Gastroesophageal sphincter (tissue), 4 donors: ENCODE results near the gene NPPA. TPM values are rescaled to one million over a fixed set of nuclear protein-coding genes. Genes with fewer than 3 reads are reported as not detected.

Experiments used
- ATAC-seq: fragments of 150-250 bp; one replicate; pipeline ENCODE4 v1.9.1; 2016; ENCODE audit warnings: mild to moderate bottlenecking, moderate library complexity
- H3K27ac ChIP-seq, 4 donors: fragments of 200-600 bp; sonication (generic) in 3 of 4; 1 replicate in 3 of 4; 2 replicates in 1 of 4; pipeline ENCODE4 v1.5.1; 2016 to 2019
- H3K27me3 ChIP-seq: fragments of 200-600 bp; sonication (generic); one replicate; pipeline ENCODE4 v1.5.1; 2019
- H3K36me3 ChIP-seq, 2 donors: fragments of 200-600 bp; sonication (generic); one replicate each; pipeline ENCODE4 v1.5.1; 2019; ENCODE audit warnings: control low read depth in 1 of 2
- H3K4me1 ChIP-seq, 3 donors: fragments of 200-600 bp; sonication (generic); 1 replicate in 2 of 3; 2 replicates in 1 of 3; pipeline ENCODE4 v1.5.1; 2016 to 2019; ENCODE audit warnings: control low read depth in 2 of 3
- H3K4me3 ChIP-seq, 2 donors: fragments of 200-600 bp; sonication (generic); one replicate each; pipeline ENCODE4 v1.5.1; 2019; ENCODE audit warnings: mild to moderate bottlenecking in 1 of 2, moderate library complexity in 1 of 2
- H3K9me3 ChIP-seq, 3 donors: fragments of 200-600 bp; sonication (generic); one replicate each; pipeline ENCODE4 v1.5.1; 2017 to 2019; ENCODE audit warnings: control low read depth in 2 of 3
- EP300 ChIP-seq: sonication (generic); formaldehyde crosslinking; IDR thresholded peaks from one replicate; pipeline ENCODE4 v1.6.1; 2017; ENCODE audit warnings: antibody characterized with exemption, mild to moderate bottlenecking
- POLR2A ChIP-seq, 2 donors: fragments of 450-650 bp; IDR thresholded peaks; one replicate each; pipeline ENCODE4 v1.6.1; 2017; ENCODE audit warnings: antibody characterized with exemption in 2 of 2, mild to moderate bottlenecking in 2 of 2, moderate library complexity in 1 of 2
- POLR2AphosphoS5 ChIP-seq: sonication (generic); formaldehyde crosslinking; IDR thresholded peaks from one replicate; pipeline ENCODE4 v1.6.1; 2017; ENCODE audit warnings: antibody characterized with exemption
- WGBS, 2 donors: methylation state at CpG; one replicate each; pipeline ENCODE4 v1.1.5; 2018; ENCODE audit warnings: low coverage in 1 of 2; 5-methylcytosine and 5-hydroxymethylcytosine counted together
- total RNA-seq, 4 donors: library from RNA; depleted of rRNA; stranded (reverse); fragments of >200 nt; gene quantifications; one replicate each; pipeline ENCODE4 v1.1.0, GENCODE V29; 2016
- TF ChIP-seq, protein P1 (sequence below), 4 experiments: fragments of 200-600 bp in 2 of 4; fragments of 450-650 bp in 2 of 4; sonication (generic) in 1 of 4; IDR thresholded peaks; one replicate each; pipeline ENCODE4 v1.5.1; 2017 to 2019; ENCODE audit warnings: antibody characterized with exemption in 4 of 4, mild to moderate bottlenecking in 2 of 4, moderate library complexity in 2 of 4

The NPPA gene
- total RNA-seq, 4 donors from 2014 or later = 0.93 TPM; not detected in 3

DNA sequence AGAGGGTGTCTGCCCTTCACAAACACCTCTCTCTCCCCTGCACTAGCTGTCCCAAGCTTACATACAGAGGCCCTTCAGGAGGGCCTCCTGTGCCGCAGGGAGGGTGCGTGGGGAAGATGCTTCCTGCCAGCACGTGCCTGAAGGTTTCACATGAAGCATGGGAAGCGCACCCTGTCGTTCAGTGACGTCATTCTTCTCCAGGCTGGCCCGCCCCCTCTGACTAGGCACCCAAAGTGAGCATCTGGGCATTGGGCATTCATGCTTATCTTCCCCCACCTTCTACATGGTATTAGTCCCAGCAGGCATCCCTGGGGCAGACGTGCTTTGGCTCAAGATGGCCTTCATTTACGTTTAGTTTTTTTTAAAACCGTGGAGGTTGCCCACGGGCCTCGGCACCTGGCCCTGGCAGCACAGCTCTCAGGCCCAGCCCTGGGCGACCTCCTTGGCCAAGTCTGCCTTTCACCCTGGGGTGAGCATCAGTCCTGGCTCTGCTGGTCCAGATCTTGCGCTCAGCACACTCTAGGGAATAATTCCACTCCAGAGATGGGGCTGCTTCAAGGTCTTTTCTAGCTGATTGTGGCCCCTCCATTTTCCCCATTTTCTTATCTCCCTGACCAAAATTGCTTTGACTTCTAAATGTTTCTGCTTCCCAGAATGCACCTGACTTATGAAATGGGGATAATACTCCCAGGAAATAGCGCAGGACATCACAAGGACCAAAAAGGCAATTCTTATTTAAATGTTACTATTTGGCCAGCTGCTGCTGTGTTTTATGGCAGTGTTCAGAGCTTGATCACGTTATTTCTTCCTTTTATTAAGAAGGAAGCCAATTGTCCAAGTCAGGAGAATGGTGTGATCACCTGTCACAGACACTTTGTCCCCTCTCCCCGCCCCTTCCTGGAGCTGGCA, 6.1 kb downstream of the NPPA start:
- no peaks in the 10 kb centered on the region for H3K27me3 ChIP-seq
- no peak overlapping the region for H3K4me3 ChIP-seq
- no peak for TF ChIP-seq POLR2AphosphoS5
- TF ChIP-seq, protein P1, sequence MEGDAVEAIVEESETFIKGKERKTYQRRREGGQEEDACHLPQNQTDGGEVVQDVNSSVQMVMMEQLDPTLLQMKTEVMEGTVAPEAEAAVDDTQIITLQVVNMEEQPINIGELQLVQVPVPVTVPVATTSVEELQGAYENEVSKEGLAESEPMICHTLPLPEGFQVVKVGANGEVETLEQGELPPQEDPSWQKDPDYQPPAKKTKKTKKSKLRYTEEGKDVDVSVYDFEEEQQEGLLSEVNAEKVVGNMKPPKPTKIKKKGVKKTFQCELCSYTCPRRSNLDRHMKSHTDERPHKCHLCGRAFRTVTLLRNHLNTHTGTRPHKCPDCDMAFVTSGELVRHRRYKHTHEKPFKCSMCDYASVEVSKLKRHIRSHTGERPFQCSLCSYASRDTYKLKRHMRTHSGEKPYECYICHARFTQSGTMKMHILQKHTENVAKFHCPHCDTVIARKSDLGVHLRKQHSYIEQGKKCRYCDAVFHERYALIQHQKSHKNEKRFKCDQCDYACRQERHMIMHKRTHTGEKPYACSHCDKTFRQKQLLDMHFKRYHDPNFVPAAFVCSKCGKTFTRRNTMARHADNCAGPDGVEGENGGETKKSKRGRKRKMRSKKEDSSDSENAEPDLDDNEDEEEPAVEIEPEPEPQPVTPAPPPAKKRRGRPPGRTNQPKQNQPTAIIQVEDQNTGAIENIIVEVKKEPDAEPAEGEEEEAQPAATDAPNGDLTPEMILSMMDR (IDR thresholded peaks at IDR 0.05) = no peak
- no peak for TF ChIP-seq EP300
- no peak for TF ChIP-seq POLR2A (IDR thresholded peaks at IDR 0.05)
- 62 to 71% methylated on average over 5 to 16 of the region's 17 CpGs for WGBS, 2 donors
- no peak overlapping the region for H3K27ac ChIP-seq
- ATAC-seq = no peak
- peaks cover 0 to 97% of the 10 kb centered on the region in 2 donors for H3K36me3 ChIP-seq
- H3K9me3 ChIP-seq = no peaks in the 10 kb centered on the region
- H3K4me1 ChIP-seq = peaks cover 0 to 6% (median 0%) of the 10 kb centered on the region in 3 donors

DNA sequence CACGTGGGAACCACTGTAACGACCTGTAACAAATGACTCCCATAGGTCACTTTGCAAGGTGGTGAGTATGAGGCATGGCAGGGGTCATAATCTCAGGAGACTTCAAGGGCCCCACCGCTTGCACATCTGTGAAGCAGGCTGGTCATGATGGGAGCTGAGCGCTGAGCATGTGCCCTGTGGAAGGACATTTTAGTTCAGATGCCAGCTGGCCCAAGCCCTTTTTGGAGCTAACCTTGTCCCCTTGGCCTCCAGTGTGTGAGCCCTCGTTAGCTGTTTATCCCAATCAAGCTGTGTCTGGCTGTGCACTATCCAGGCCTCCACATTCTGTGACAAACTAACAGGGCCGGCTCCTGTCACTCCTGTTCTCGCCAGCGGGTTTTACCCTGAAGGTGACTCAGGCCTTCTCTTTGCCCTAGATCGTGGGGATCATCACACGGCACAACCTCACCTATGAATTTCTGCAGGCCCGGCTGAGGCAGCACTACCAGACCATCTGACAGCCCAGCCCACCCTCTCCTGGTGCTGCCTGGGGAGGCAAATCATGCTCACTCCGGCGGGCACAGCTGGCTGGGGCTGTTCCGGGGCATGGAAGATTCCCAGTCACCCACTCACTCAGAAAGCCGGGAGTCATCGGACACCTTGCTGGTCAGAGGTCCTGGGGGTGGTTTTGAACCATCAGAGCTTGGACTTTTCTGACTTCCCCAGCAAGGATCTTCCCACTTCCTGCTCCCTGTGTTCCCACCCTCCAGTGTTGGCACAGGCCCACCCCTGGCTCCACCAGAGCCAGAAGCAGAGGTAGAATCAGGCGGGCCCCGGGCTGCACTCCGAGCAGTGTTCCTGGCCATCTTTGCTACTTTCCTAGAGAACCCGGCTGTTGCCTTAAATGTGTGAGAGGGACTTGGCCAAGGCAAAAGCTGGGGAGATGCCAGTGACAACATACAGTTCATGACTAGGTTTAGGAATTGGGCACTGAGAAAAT, 7.6 kb downstream of the NPPA start:
- ATAC-seq = no peak
- H3K9me3 ChIP-seq = no peaks in the 10 kb centered on the region
- 77 to 82% methylated on average over 2 to 6 of the region's 20 CpGs for WGBS, 2 donors
- peaks cover 0 to 100% of the 10 kb centered on the region in 2 donors for H3K36me3 ChIP-seq
- TF ChIP-seq POLR2A (IDR thresholded peaks at IDR 0.05) (no peak), POLR2AphosphoS5 (no peak), EP300 (no peak)
- TF ChIP-seq, protein P1 (IDR thresholded peaks at IDR 0.05) = no peak
- no peaks in the 10 kb centered on the region for H3K27me3 ChIP-seq
- H3K4me3 ChIP-seq = no peak overlapping the region
- H3K27ac ChIP-seq = no peak overlapping the region
- peaks cover 0 to 6% (median 0%) of the 10 kb centered on the region in 3 donors for H3K4me1 ChIP-seq

GRCh38 chr1:11838349-11839272, 9.0 kb downstream of the NPPA start:
- H3K27me3 ChIP-seq = no peaks in the 10 kb centered on the region
- TF ChIP-seq EP300 (no peak), POLR2AphosphoS5 (no peak), POLR2A (IDR thresholded peaks at IDR 0.05) (no peak)
- TF ChIP-seq, protein P1 (IDR thresholded peaks at IDR 0.05) = peak in 3 of 4 experiments; percentile 88 to 99 (median 92)
- no peak overlapping the region for H3K4me3 ChIP-seq
- H3K27ac ChIP-seq = no peak overlapping the region
- 31 to 50% methylated on average over 6 to 14 of the region's 40 CpGs for WGBS, 2 donors
- H3K9me3 ChIP-seq = no peaks in the 10 kb centered on the region
- peaks cover 0 to 6% (median 0%) of the 10 kb centered on the region in 3 donors for H3K4me1 ChIP-seq
- peak; percentile 78 for ATAC-seq
- H3K36me3 ChIP-seq = peaks cover 0 to 100% of the 10 kb centered on the region in 2 donors

DNA sequence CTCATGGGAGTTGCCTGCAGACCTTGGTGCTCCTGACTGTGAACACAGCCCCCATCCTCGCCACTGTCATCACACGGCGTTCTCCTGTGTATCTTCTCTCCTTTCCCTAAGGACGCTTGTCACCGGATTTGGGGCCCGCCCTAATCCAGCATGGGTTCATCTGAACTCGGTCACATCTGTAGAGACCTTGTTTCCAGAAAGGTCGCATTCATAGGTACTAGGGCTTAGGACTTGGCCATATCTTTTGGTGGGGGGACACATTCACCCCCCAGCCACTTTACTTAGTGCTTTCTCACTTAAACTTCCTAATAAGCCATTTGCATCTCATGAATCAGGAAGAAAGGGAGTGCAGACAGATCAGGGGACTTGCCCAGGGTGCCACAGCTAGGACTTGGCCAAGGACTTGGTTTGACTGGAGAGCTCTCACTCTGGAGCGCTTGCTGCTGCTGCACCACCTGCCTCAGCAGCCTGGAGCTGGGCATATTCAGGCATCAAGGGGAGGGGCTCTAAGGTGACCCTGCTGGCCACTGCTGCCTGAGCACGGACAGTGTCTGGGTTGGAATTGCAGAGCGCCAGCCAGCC, 9.7 kb downstream of the NPPA start:
- Histone ChIP-seq H3K9me3 (no peaks in the 10 kb centered on the region), H3K4me1 (peaks cover 0 to 6% (median 0%) of the 10 kb centered on the region in 3 donors), H3K36me3 (peaks cover 0 to 100% of the 10 kb centered on the region in 2 donors), H3K4me3 (no peak overlapping the region), H3K27ac (no peak overlapping the region), H3K27me3 (no peaks in the 10 kb centered on the region)
- 67 to 82% methylated on average over 6 to 8 of the region's 11 CpGs for WGBS, 2 donors
- TF ChIP-seq, protein P1 (IDR thresholded peaks at IDR 0.05) = no peak
- TF ChIP-seq POLR2A (IDR thresholded peaks at IDR 0.05) (no peak), EP300 (no peak), POLR2AphosphoS5 (no peak)
- no peak for ATAC-seq
